HepG2 (cell line): ENCODE measurements around the gene LRRC74A. TPM values are rescaled to one million over a fixed set of nuclear protein-coding genes. Genes with fewer than 3 reads are reported as not detected.

Experiments used
- ATAC-seq: fragments of 200-7000 bp; cut with Tn5 transposase; 3 replicates; pipeline ENCODE4 v1.9.1; 2020; ENCODE audit warnings: mild to moderate bottlenecking, moderate library complexity
- BruUV-seq: library from RNA; stranded (reverse); fragments of 400-500 nt; replicated peaks from 2 replicates; lab custom pipeline; 2021; lab: Mats Ljungman, UMichigan
- CTCF ChIA-PET: fragments of 300-600 bp; formaldehyde crosslinking; extraction: SDS; loops from one replicate; lab custom pipeline; 2021; ENCODE audit warnings: low total read pairs, inconsistent platforms, low intra/inter-chr PET ratio; lab: Yijun Ruan, JAX
- POLR2A ChIA-PET: fragments of 350-600 bp; sonication (Branson Sonifier 250); formaldehyde crosslinking; loops from one replicate; lab custom pipeline; 2020; ENCODE audit warnings: antibody characterized with exemption, inconsistent platforms; lab: Yijun Ruan, JAX
- DNase-seq: peaks from one replicate; pipeline ENCODE4 v3.0.0-alpha.2; 2015; ENCODE audit warnings: low spot score
- FAIRE-seq: peaks from 3 replicates; lab custom pipeline; 2011; peaks lifted over from hg19 to GRCh38; lab: Jason Lieb, UNC
- H2AFZ ChIP-seq: one replicate; pipeline ENCODE4 v1.6.1; 2011; ENCODE audit warnings: low read length, inconsistent platforms
- H3K27ac ChIP-seq: fragments of 300-600 bp; 3 replicates; pipeline ENCODE4 v1.8.0; 2011; ENCODE audit warnings: mixed run types, mild to moderate bottlenecking, mixed read lengths, low read length, inconsistent platforms; ENCODE audit not compliant: insufficient read depth; ENCODE audit errors: extremely low read length
- H3K27me3 ChIP-seq, 2 experiments: fragments of 200-600 bp in 1 of 2; 2 replicates in 1 of 2; 3 replicates in 1 of 2; pipeline versions ENCODE4 v1.6.0 to v1.8.0; 2011; ENCODE audit warnings: low read length in 2 of 2, mild to moderate bottlenecking in 2 of 2, moderate library complexity in 2 of 2, inconsistent platforms in 1 of 2; ENCODE audit not compliant: insufficient read depth in 2 of 2, control insufficient read depth in 1 of 2
- H3K36me3 ChIP-seq, 2 experiments: fragments of 200-600 bp in 1 of 2; replicated peaks in 1 of 2; 2 replicates in 1 of 2; 3 replicates in 1 of 2; pipeline versions ENCODE4 v1.5.1 to v1.8.0; 2011; ENCODE audit warnings: low read length in 2 of 2, inconsistent platforms in 1 of 2; ENCODE audit not compliant: insufficient read depth in 2 of 2, control insufficient read depth in 1 of 2
- H3K4me1 ChIP-seq: 2 replicates; pipeline ENCODE4 v1.5.1; 2012; ENCODE audit warnings: low read length, inconsistent platforms; ENCODE audit not compliant: insufficient read depth
- H3K4me2 ChIP-seq: 2 replicates; pipeline ENCODE4 v1.6.0; 2011; ENCODE audit warnings: low read depth, low read length, inconsistent platforms
- H3K4me3 ChIP-seq, 3 experiments: fragments of 200-600 bp in 1 of 3; sonication (generic), shearing (Covaris generic) in 1 of 3; replicated peaks in 1 of 3; 2 replicates each; pipeline ENCODE4 v1.5.1; 2011 to 2016; ENCODE audit warnings: low read length in 3 of 3, inconsistent platforms in 2 of 3, low read depth in 2 of 3, mild to moderate bottlenecking in 2 of 3, control low read depth in 1 of 3, mixed read lengths in 1 of 3; ENCODE audit not compliant: insufficient read depth in 1 of 3
- H3K79me2 ChIP-seq: one replicate; pipeline ENCODE4 v1.6.1; 2011; ENCODE audit warnings: low read length, inconsistent platforms; ENCODE audit not compliant: insufficient read depth
- H3K9ac ChIP-seq: 2 replicates; pipeline ENCODE4 v1.6.0; 2011; ENCODE audit warnings: mild to moderate bottlenecking, low read depth, low read length, inconsistent platforms; ENCODE audit not compliant: insufficient read depth
- H3K9me3 ChIP-seq: 2 replicates; pipeline ENCODE4 v1.5.1; 2012; ENCODE audit warnings: mild to moderate bottlenecking, low read length
- H4K20me1 ChIP-seq: 2 replicates; pipeline ENCODE4 v1.6.0; 2011; ENCODE audit warnings: inconsistent platforms, mild to moderate bottlenecking, low read length, moderate library complexity; ENCODE audit not compliant: insufficient read depth
- GABPA ChIP-seq, 2 experiments: IDR thresholded peaks; 2 replicates each; pipeline ENCODE4 v1.6.1; 2011 to 2016; ENCODE audit warnings: low read depth in 2 of 2, low read length in 1 of 2, missing biosample characterization in 1 of 2, missing genetic modification characterization in 1 of 2
- GABPB1 ChIP-seq: IDR thresholded peaks from 2 replicates; pipeline ENCODE4 v1.6.1; 2016; ENCODE audit warnings: mild to moderate bottlenecking, missing genetic modification reagents, moderate library complexity, missing compliant biosample characterization
- HOXA5 ChIP-seq: sonication (generic); formaldehyde crosslinking; IDR thresholded peaks from 2 replicates; pipeline ENCODE4 v1.4.0; 2020; ENCODE audit warnings: missing genetic modification reagents
- JUND ChIP-seq: sonication (generic); formaldehyde crosslinking; IDR thresholded peaks from 2 replicates; pipeline ENCODE4 v1.8.0; 2022; ENCODE audit warnings: mild to moderate bottlenecking, missing genetic modification reagents
- MAZ ChIP-seq, 2 experiments: sonication (generic) in 1 of 2; formaldehyde crosslinking in 1 of 2; IDR thresholded peaks; 2 replicates each; pipeline versions ENCODE4 v1.5.0 to v1.6.1; 2012 to 2020; ENCODE audit warnings: low read depth in 2 of 2, mild to moderate bottlenecking in 2 of 2, borderline replicate concordance in 1 of 2, improper control_type of control experiment in 1 of 2, low read length in 1 of 2, missing genetic modification reagents in 1 of 2, moderate library complexity in 1 of 2
- NAIF1 ChIP-seq: sonication (generic); formaldehyde crosslinking; IDR thresholded peaks from 2 replicates; pipeline ENCODE4 v1.5.0; 2020; ENCODE audit warnings: mild to moderate bottlenecking, missing genetic modification reagents, borderline replicate concordance
- RBAK ChIP-seq: sonication (generic); formaldehyde crosslinking; IDR thresholded peaks from 2 replicates; pipeline ENCODE4 v1.5.1; 2020; ENCODE audit warnings: mild to moderate bottlenecking, missing genetic modification reagents
- SSRP1 ChIP-seq: IDR thresholded peaks from 2 replicates; pipeline ENCODE4 v1.6.1; 2016; ENCODE audit warnings: control low read depth
- TAF1 ChIP-seq: sonication (generic); formaldehyde crosslinking; IDR thresholded peaks from 2 replicates; pipeline ENCODE4 v1.4.0; 2020; ENCODE audit warnings: missing genetic modification reagents
- U2AF2 ChIP-seq: fragments of 200-400 bp; formaldehyde crosslinking; IDR thresholded peaks from 2 replicates; pipeline ENCODE4 v1.6.1; 2017; ENCODE audit warnings: low read depth, mild to moderate bottlenecking, low read length
- YY1 ChIP-seq: IDR thresholded peaks from 2 replicates; pipeline ENCODE4 v1.6.1; 2011; ENCODE audit warnings: low read length, low read depth, moderate library complexity, mild to moderate bottlenecking; ENCODE audit not compliant: insufficient read depth, insufficient replicate concordance
- ZNF276 ChIP-seq: sonication (generic); formaldehyde crosslinking; IDR thresholded peaks from 2 replicates; pipeline ENCODE4 v1.4.0; 2020; ENCODE audit warnings: mild to moderate bottlenecking, low read depth, missing genetic modification reagents
- ZSCAN20 ChIP-seq: sonication (generic); formaldehyde crosslinking; IDR thresholded peaks from 2 replicates; pipeline ENCODE4 v1.4.0; 2020; ENCODE audit warnings: missing genetic modification reagents, mild to moderate bottlenecking, borderline replicate concordance
- WGBS: methylation state at CpG from one replicate; pipeline ENCODE4 v1.1.6; 2017; ENCODE audit warnings: low lambda C conversion rate; 5-methylcytosine and 5-hydroxymethylcytosine counted together
- in situ Hi-C: cut with HindIII; loops from 2 replicates; pipeline ENCODE4 v1.10.0; 2017; ENCODE audit warnings: low pct_unique_long_range_greater_than_20kb; ENCODE audit not compliant: extremely low pct_ligation_motif_present
- intact Hi-C: fragments of 100-400 bp; cut with micrococcal nuclease; formaldehyde crosslinking; loops from one replicate; pipeline ENCODE4 v1.10.0; 2022; ENCODE audit not compliant: unreplicated experiment
- polyA plus RNA-seq, 8 experiments: library from polyadenylated mRNA; depleted of rRNA in 3 of 8; stranded (reverse) in 7 of 8; unstranded in 1 of 8; fragments of >200 nt; fragmentation: Illumina TruSeq in 4 of 8; extraction: Trizol in 4 of 8; gene quantifications; 2 replicates each; pipeline versions ENCODE4 v1.2.1 to v1.2.3, GENCODE V29; 2011 to 2016; ENCODE audit warnings: low read depth in 4 of 8, missing spikeins in 1 of 8, mixed read lengths in 1 of 8; ENCODE audit not compliant: insufficient read depth in 1 of 8
- total RNA-seq, 5 experiments: library from RNA; depleted of rRNA; stranded (reverse); fragments of >200 nt; fragmentation: Illumina TruSeq; extraction: Trizol; gene quantifications; 2 replicates each; pipeline ENCODE4 v1.2.3, GENCODE V29; 2016; ENCODE audit warnings: low read depth in 1 of 5
- TF ChIP-seq, protein P1 (sequence below): sonication (generic); formaldehyde crosslinking; IDR thresholded peaks from 2 replicates; pipeline ENCODE4 v1.4.0; 2020; ENCODE audit warnings: low read depth, mild to moderate bottlenecking, missing genetic modification reagents
- TF ChIP-seq, protein P2 (sequence below): sonication (generic); formaldehyde crosslinking; IDR thresholded peaks from 2 replicates; pipeline ENCODE4 v1.5.1; 2020; ENCODE audit warnings: mild to moderate bottlenecking, missing genetic modification reagents
- TF ChIP-seq, protein P3 (sequence below): sonication (generic); formaldehyde crosslinking; IDR thresholded peaks from 2 replicates; pipeline ENCODE4 v1.5.1; 2020; ENCODE audit warnings: missing genetic modification reagents, mild to moderate bottlenecking, borderline replicate concordance

LRRC74A gene
- total and polyA plus RNA-seq, 2 of the 13 experiments (the other 11 are each of a cell fraction or from before 2014, with no cell fraction given) = not detected

DNA sequence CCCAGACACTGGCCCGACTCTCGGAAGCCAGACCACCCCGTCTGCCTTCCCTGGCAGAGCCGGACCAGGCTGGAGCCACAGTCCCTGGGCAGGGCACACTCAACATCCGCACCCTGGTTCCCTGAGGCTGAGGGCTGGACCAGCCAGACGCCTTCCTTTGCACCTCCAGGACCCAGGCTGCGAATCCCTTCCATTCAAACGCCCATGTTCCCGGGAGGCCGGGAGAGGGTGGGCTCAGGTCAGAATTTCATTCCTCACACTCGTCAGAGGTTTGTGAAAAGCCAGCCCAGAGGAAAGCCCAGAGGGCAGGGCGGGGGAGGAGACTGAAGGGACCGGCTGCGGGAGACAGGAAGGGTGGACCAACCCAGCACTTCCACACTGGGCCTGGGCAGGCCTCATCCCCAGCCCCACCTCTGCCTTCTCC lies 58.7 kb downstream of the LRRC74A start:
- no TSS peak for BruUV-seq
- H3K36me3 ChIP-seq = no peaks in the 10 kb centered on the region
- POLR2A ChIA-PET = no interaction called here
- H3K4me3 ChIP-seq = no peak overlapping the region
- DNase-seq (no peak), ATAC-seq (no peak), FAIRE-seq (no peak)
- no peaks in the 10 kb centered on the region for H3K4me1 ChIP-seq
- in situ Hi-C loops = no loop called here
- H2AFZ ChIP-seq = no peak overlapping the region
- H4K20me1 ChIP-seq = no peaks in the 10 kb centered on the region
- no peak overlapping the region for H3K4me2 ChIP-seq
- H3K9me3 ChIP-seq = no peaks in the 10 kb centered on the region
- no peak overlapping the region for H3K27ac ChIP-seq
- intact Hi-C loops = no loop called here
- H3K27me3 ChIP-seq = peaks cover 7 to 33% of the 10 kb centered on the region in 2 experiments; a peak in 4 of 5 replicates
- CTCF ChIA-PET = no interaction called here
- WGBS = 29% methylated on average over 8 of the region's 14 CpGs
- no peaks in the 10 kb centered on the region for H3K79me2 ChIP-seq
- H3K9ac ChIP-seq = no peak overlapping the region
- TF ChIP-seq, protein P1, sequence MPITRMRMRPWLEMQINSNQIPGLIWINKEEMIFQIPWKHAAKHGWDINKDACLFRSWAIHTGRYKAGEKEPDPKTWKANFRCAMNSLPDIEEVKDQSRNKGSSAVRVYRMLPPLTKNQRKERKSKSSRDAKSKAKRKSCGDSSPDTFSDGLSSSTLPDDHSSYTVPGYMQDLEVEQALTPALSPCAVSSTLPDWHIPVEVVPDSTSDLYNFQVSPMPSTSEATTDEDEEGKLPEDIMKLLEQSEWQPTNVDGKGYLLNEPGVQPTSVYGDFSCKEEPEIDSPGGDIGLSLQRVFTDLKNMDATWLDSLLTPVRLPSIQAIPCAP = no peak
- TF ChIP-seq NAIF1 (CRISPR knock-in tag) (no peak), U2AF2 (no peak), ZNF276 (CRISPR knock-in tag) (no peak), GABPA (IDR thresholded peaks at IDR 0.05; ENCODE audit: low read depth, low read length) (no peak), GABPA (CRISPR knock-in tag; IDR thresholded peaks at IDR 0.05; ENCODE audit: low read depth) (no peak), HOXA5 (CRISPR knock-in tag) (no peak), MAZ (IDR thresholded peaks at IDR 0.05; ENCODE audit: borderline replicate concordance, low read depth, low read length) (no peak), MAZ (CRISPR knock-in tag; IDR thresholded peaks at IDR 0.05; ENCODE audit: low read depth) (no peak), RBAK (CRISPR knock-in tag) (no peak), TAF1 (CRISPR knock-in tag) (no peak), GABPB1 (CRISPR knock-in tag) (no peak), YY1 (no peak), ZSCAN20 (CRISPR knock-in tag) (no peak), JUND (CRISPR knock-in tag) (no peak), SSRP1 (CRISPR knock-in tag) (no peak)
- TF ChIP-seq, protein P2, sequence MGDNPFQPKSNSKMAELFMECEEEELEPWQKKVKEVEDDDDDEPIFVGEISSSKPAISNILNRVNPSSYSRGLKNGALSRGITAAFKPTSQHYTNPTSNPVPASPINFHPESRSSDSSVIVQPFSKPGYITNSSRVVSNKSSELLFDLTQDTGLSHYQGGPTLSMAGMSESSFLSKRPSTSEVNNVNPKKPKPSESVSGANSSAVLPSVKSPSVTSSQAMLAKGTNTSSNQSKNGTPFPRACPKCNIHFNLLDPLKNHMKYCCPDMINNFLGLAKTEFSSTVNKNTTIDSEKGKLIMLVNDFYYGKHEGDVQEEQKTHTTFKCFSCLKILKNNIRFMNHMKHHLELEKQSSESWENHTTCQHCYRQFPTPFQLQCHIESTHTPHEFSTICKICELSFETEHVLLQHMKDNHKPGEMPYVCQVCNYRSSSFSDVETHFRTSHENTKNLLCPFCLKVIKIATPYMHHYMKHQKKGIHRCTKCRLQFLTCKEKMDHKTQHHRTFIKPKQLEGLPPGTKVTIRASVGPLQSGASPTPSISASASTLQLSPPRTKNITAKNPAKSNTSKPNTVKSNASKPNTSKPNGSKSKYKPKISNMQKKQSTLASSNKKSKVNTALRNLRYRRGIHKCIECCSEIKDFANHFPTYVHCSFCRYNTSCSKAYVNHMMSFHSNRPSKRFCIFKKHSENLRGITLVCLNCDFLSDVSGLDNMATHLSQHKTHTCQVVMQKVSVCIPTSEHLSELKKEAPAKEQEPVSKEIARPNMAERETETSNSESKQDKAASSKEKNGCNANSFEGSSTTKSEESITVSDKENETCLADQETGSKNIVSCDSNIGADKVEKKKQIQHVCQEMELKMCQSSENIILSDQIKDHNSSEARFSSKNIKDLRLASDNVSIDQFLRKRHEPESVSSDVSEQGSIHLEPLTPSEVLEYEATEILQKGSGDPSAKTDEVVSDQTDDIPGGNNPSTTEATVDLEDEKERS (CRISPR knock-in tag) = no peak
- TF ChIP-seq, protein P3, sequence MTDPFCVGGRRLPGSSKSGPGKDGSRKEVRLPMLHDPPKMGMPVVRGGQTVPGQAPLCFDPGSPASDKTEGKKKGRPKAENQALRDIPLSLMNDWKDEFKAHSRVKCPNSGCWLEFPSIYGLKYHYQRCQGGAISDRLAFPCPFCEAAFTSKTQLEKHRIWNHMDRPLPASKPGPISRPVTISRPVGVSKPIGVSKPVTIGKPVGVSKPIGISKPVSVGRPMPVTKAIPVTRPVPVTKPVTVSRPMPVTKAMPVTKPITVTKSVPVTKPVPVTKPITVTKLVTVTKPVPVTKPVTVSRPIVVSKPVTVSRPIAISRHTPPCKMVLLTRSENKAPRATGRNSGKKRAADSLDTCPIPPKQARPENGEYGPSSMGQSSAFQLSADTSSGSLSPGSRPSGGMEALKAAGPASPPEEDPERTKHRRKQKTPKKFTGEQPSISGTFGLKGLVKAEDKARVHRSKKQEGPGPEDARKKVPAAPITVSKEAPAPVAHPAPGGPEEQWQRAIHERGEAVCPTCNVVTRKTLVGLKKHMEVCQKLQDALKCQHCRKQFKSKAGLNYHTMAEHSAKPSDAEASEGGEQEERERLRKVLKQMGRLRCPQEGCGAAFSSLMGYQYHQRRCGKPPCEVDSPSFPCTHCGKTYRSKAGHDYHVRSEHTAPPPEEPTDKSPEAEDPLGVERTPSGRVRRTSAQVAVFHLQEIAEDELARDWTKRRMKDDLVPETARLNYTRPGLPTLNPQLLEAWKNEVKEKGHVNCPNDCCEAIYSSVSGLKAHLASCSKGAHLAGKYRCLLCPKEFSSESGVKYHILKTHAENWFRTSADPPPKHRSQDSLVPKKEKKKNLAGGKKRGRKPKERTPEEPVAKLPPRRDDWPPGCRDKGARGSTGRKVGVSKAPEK (CRISPR knock-in tag) = no peak
